SK-N-MC (cell line): ENCODE results near the gene NACA2.

Experiments
- EZH2 ChIP-seq: fragments of 200-600 bp; sonication (generic); IDR thresholded peaks from one replicate; pipeline ENCODE4 v1.6.1; 2017; ENCODE audit warnings: antibody characterized with exemption
- POLR2AphosphoS5 ChIP-seq: IDR thresholded peaks from 2 replicates; pipeline ENCODE4 v1.6.1; 2012; ENCODE audit warnings: mild to moderate bottlenecking, low read depth, low read length, borderline replicate concordance

DNA sequence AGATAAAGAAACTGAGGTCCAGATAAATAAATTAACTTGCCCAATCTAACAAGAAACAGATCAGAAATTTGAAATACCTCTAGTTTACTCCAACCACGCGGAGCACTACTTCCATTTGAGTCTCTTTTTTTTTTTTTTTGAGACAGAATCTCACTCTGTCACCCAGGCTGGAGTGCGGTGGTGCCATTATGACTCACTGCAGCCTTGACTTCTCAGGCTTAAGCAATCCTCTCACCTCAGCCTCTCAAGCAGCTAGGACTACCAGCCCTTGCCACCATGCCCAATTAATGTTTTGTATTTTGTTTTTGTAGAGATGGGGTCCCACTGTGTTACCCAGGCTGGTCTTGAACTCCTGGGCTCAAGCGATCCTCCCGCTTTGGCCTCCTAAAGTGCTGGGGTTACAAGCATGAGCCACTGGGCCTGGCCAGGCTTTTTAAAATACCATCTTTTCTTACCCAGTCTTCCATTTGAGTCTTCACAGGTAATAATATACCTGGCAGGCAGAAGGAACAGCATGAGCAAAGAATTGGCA is 3.3 kb upstream of the NACA2 start:
- TF ChIP-seq EZH2 (no peak), POLR2AphosphoS5 (no peak)
